SK-N-MC (cell line): ENCODE data around the gene NFS1.
"Not testable (repeated sequence)": the region's sequence is repeated elsewhere in the genome, so short reads cannot be mapped to it uniquely, and the experiment has no call there.

Experiments used
- EZH2 ChIP-seq: fragments of 200-600 bp; sonication (generic); IDR thresholded peaks from one replicate; pipeline ENCODE4 v1.6.1; 2017; ENCODE audit warnings: antibody characterized with exemption
- FOXP2 ChIP-seq: optimal IDR thresholded peaks from 2 replicates; pipeline ENCODE3; 2011; ENCODE audit warnings: mild to moderate bottlenecking, moderate library complexity; ENCODE audit not compliant: insufficient read depth; ENCODE audit errors: extremely low read length, control extremely low read depth
- POLR2AphosphoS5 ChIP-seq: IDR thresholded peaks from 2 replicates; pipeline ENCODE4 v1.6.1; 2012; ENCODE audit warnings: mild to moderate bottlenecking, low read depth, low read length, borderline replicate concordance

- not testable (repeated sequence) for TF ChIP-seq EZH2, POLR2AphosphoS5, FOXP2
Observed at GRCh38 chr20:35713120-35713519, 14.0 kb upstream of the NFS1 start.
